NOMO-1 (cell line): ENCODE measurements around the gene GPRIN3.
A peak's percentile ranks its signal among the peaks of the same experiment; 100 is the strongest.

Experiments
- DNase-seq, 2 experiments: peaks; one replicate each; lab custom pipeline; 2025; ENCODE audit not compliant: unreplicated experiment in 2 of 2; lab: John Stamatoyannopoulos, UW

GPRIN3 gene

GRCh38 chr4:89294573-89295269 is 12.9 kb downstream of the GPRIN3 start:
- DNase-seq = peak; percentile 33 to 81

GRCh38 chr4:89293299-89293698 is 14.3 kb downstream of the GPRIN3 start:
- no peak for DNase-seq

- no peak for DNase-seq
Observed at GRCh38 chr4:89290727-89291516, 16.7 kb downstream of the GPRIN3 start.

GRCh38 chr4:89289312-89289711 is 18.3 kb downstream of the GPRIN3 start:
- no peak for DNase-seq

GRCh38 chr4:89288430-89288829 is 19.2 kb downstream of the GPRIN3 start:
- no peak for DNase-seq

GRCh38 chr4:89287945-89288344 is 19.7 kb downstream of the GPRIN3 start:
- no peak for DNase-seq

GRCh38 chr4:89285745-89286144 is 21.9 kb downstream of the GPRIN3 start:
- peak in 1 of 2 experiments; percentile 23 for DNase-seq

GRCh38 chr4:89284828-89285227 is 22.8 kb downstream of the GPRIN3 start:
- peak; percentile 32 to 73 for DNase-seq

- no peak for DNase-seq
Observed at GRCh38 chr4:89284020-89284424, 23.6 kb downstream of the GPRIN3 start.

- no peak for DNase-seq
Observed at GRCh38 chr4:89283226-89284009, 24.2 kb downstream of the GPRIN3 start.

GRCh38 chr4:89279385-89279784 is 28.2 kb downstream of the GPRIN3 start:
- no peak for DNase-seq

GRCh38 chr4:89277412-89277811 is 30.2 kb downstream of the GPRIN3 start:
- DNase-seq = no peak

GRCh38 chr4:89276296-89276695 is 31.3 kb downstream of the GPRIN3 start:
- DNase-seq = no peak

GRCh38 chr4:89275587-89275986 is 32.0 kb downstream of the GPRIN3 start:
- DNase-seq = peak in 1 of 2 experiments; percentile 17

GRCh38 chr4:89273741-89274141 is 33.9 kb downstream of the GPRIN3 start:
- DNase-seq = no peak

GRCh38 chr4:89270792-89271191 is 36.8 kb downstream of the GPRIN3 start:
- no peak for DNase-seq

- DNase-seq = peak in 1 of 2 experiments; percentile 74
Observed at GRCh38 chr4:89269121-89269666, 38.4 kb downstream of the GPRIN3 start.

GRCh38 chr4:89268679-89269078 is 38.9 kb downstream of the GPRIN3 start:
- DNase-seq = peak; percentile 43 to 91

- peak in 1 of 2 experiments; percentile 10 for DNase-seq
Observed at GRCh38 chr4:89267846-89268245, 39.8 kb downstream of the GPRIN3 start.

GRCh38 chr4:89267392-89267791 is 40.2 kb downstream of the GPRIN3 start:
- DNase-seq = no peak

GRCh38 chr4:89266128-89266527 is 41.5 kb downstream of the GPRIN3 start:
- no peak for DNase-seq
